ENCODE measurements around the gene PARD6A.

- TF ChIP-seq ATF3 (IDR thresholded peaks at IDR 0.05) (no peak), EZH2 (IDR thresholded peaks at IDR 0.05) (no peak), POLR2AphosphoS5 (IDR thresholded peaks at IDR 0.05; ENCODE audit: low read depth, low read length) (no peak), EZH2phosphoT487 (IDR thresholded peaks at IDR 0.05; ENCODE audit: borderline replicate concordance) (no peak)
Measured at GRCh38 chr16:67641779-67642708, 18.7 kb upstream of the PARD6A start.

All from HCT116 (cell line).